ENCODE data around the gene TXN2. TPM values are rescaled to one million over a fixed set of nuclear protein-coding genes. Genes with fewer than 3 reads are reported as not detected.

TXN2 gene
- total RNA-seq, 2 experiments from 2014 or later, result 112 to 113 TPM

DNA sequence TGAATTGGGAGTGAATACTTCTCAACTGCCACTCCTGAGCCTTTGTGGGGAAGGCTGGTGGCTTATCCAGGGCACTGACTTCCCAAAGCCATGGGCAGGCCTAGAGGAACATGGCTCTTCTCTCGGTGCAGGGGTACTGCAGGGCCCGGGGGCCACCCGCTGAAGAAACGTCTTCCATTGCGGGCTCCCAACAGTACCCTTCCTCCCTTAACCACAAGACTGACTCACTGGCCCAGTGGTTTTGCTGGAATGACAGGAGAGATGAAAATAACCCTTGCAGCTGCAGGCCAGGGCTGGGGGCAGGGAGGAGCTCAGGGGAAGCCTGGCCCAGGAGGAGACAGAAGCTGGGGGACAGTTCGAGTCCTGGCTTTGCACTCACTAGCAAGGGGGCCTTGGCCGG lies 13.5 kb downstream of the TXN2 start:
- peaks cover 2% of the 10 kb centered on the region for H3K36me3 Mint-ChIP-seq
- H3K4me1 Mint-ChIP-seq, result peaks cover 24% of the 10 kb centered on the region
- no peaks in the 10 kb centered on the region for H3K27me3 Mint-ChIP-seq
- peak overlapping the region; percentile 78 for H3K27ac Mint-ChIP-seq
- H3K4me3 Mint-ChIP-seq, result no peak overlapping the region
- peak; percentile 17 for DNase-seq
- no peaks in the 10 kb centered on the region for H3K9me3 Mint-ChIP-seq

DNA sequence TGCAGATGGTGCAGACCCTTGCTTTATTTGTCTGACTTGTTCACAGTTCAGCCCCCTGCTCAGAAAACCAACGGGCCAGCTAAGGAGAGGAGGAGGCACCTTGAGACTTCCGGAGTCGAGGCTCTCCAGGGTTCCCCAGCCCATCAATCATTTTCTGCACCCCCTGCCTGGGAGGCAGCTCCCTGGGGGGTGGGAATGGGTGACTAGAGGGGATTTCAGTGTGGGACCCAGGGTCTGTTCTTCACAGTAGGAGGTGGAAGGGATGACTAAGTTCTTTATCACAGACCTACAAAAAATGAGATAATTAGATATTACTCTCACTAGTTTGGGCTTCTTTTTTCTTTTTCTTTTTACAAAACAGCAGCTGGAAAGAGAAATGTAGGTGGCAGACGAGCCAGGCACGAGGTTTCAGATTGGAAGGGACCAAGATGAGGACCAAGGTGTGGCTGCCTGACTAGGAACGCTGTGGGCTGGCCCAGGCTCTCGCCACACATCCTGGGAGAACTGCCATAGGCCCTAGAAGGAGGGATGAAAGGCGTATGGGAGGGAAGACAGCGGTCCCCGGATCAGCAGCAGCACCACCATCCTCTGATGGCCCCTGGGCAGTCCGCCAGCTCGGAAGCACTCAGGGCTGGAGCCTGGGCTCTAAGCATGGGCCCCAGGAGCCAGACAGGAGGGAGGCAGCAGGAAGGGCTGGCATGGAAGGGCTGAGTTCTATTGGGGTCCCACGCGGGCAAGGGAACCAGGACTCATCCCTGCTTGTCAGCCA lies 14.2 kb downstream of the TXN2 start:
- Mint-ChIP-seq H3K4me1 (peaks cover 24% of the 10 kb centered on the region), H3K27me3 (no peaks in the 10 kb centered on the region), H3K36me3 (peaks cover 2% of the 10 kb centered on the region), H3K4me3 (no peak overlapping the region), H3K9me3 (no peaks in the 10 kb centered on the region), H3K27ac (peak overlapping the region; percentile 78)
- no peak for DNase-seq

DNA sequence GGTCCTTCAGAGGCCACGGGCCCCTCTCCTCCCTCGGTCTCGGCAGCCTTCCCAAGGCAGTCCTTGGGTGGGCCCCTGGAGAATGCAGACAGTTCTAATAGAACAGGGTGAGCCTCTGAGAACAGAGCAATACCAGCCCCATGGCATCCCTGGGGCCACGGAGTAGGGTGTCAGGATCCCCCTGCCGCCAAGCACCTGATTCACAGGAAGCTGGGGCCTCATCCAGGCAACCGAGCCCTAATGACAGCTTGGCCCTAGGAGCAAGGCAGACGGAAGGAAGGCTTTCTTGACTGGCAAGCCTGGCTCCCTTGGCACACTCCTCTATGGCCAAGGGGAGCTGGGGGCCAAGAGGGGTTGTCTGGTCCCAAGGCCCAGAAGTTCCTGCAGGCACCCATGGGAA lies 15.2 kb downstream of the TXN2 start:
- Mint-ChIP-seq H3K36me3 (no peaks in the 10 kb centered on the region), H3K27me3 (no peaks in the 10 kb centered on the region), H3K9me3 (no peaks in the 10 kb centered on the region), H3K27ac (peak overlapping the region; percentile 42), H3K4me1 (peaks cover 24% of the 10 kb centered on the region), H3K4me3 (no peak overlapping the region)
- no peak for DNase-seq

DNA sequence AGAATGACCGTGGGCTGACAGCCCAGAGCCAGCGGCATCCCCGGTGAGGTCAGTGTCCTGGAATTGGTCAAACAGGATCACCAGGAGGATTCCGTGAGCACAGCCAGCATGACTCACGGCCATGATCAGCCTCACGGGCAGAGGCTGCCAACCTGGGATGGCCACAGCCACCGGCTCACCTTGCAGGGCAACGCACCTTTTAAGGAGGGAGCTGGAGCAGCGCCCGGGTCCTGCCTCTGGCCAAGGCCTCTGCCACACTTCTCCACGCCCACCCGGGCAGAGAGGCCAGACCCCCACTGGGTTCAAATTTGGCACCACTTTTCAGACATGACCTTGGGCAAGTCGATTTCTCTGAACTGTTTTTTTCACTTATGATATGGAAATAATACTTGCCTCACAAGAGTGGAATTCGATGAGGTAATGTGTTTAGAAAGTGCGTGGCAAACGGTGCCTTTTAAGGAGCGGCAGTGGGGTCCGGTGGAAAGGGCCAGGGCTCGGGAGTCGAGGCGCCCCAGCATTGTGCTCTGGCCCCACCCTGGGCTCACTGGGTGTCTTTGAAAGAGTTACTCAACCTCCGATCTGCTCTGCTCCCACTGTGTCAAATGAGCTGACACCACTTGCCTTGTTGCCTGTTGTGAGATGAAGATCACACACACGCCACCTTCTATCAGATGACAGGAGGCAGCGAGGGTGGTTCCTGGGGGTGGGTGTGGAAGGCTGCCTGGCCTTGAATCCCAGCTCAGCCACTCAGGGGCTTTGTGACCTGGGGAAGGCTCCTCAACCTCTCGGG lies 16.0 kb downstream of the TXN2 start:
- H3K4me3 Mint-ChIP-seq, result no peak overlapping the region
- H3K27ac Mint-ChIP-seq, result no peak overlapping the region
- H3K9me3 Mint-ChIP-seq, result no peaks in the 10 kb centered on the region
- peaks cover 21% of the 10 kb centered on the region for H3K4me1 Mint-ChIP-seq
- H3K36me3 Mint-ChIP-seq, result no peaks in the 10 kb centered on the region
- DNase-seq, result no peak
- H3K27me3 Mint-ChIP-seq, result no peaks in the 10 kb centered on the region

DNA sequence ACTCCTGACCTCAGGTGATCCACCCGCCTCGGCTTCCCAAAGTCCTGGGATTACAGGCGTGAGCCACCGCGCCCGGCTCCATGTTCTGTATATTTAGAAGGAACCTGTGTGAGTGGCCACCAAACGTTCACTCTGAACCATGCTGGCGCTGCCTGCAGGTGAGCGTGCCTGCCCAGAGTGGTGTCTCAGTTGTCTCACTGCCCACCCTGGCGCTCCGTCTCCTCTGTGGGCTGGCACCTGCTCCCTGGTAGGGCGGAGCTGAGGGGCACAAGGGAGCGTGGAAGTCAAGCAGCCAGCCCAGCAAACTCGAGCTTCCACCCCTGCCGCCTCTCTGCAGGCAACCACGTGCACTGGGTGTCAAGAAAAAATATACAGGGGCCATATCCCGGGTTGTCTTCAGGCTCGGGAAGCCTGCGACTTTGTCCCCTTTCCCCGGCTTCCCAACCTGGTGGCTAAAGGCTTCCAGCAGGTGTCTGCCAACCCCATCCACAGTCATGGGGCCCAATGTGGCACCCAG lies 16.7 kb downstream of the TXN2 start:
- DNase-seq, result no peak

DNA sequence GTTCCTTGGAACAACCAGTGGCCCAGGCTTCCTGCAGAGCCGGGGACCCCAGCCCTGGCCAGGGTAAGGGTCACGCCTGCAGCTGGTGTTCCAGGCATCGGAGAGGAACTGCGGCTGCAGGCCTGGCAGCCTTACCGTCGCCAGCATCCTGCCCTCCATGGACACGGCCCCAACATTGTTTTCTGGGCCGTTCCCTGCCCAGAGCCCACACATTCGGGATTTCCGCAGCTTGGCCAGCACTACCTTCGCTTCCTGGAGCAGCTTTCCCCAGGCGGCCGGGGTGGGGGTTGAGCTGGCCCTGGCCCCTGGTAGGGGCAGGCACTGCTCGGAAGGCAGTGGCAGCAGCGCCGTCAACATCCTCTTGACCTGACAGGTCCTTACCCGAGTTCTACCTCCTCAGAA lies 17.7 kb downstream of the TXN2 start:
- H3K4me3 Mint-ChIP-seq, result no peak overlapping the region
- H3K27me3 Mint-ChIP-seq, result no peaks in the 10 kb centered on the region
- no peak overlapping the region for H3K27ac Mint-ChIP-seq
- DNase-seq, result no peak
- H3K4me1 Mint-ChIP-seq, result peaks cover 16% of the 10 kb centered on the region
- no peaks in the 10 kb centered on the region for H3K36me3 Mint-ChIP-seq
- no peaks in the 10 kb centered on the region for H3K9me3 Mint-ChIP-seq

More for the DNA sequence above, 16.7 kb downstream of the TXN2 start:
- Mint-ChIP-seq H3K36me3 (no peaks in the 10 kb centered on the region), H3K4me1 (peaks cover 16% of the 10 kb centered on the region), H3K9me3 (no peaks in the 10 kb centered on the region), H3K4me3 (no peak overlapping the region), H3K27me3 (no peaks in the 10 kb centered on the region), H3K27ac (no peak overlapping the region)

DNA sequence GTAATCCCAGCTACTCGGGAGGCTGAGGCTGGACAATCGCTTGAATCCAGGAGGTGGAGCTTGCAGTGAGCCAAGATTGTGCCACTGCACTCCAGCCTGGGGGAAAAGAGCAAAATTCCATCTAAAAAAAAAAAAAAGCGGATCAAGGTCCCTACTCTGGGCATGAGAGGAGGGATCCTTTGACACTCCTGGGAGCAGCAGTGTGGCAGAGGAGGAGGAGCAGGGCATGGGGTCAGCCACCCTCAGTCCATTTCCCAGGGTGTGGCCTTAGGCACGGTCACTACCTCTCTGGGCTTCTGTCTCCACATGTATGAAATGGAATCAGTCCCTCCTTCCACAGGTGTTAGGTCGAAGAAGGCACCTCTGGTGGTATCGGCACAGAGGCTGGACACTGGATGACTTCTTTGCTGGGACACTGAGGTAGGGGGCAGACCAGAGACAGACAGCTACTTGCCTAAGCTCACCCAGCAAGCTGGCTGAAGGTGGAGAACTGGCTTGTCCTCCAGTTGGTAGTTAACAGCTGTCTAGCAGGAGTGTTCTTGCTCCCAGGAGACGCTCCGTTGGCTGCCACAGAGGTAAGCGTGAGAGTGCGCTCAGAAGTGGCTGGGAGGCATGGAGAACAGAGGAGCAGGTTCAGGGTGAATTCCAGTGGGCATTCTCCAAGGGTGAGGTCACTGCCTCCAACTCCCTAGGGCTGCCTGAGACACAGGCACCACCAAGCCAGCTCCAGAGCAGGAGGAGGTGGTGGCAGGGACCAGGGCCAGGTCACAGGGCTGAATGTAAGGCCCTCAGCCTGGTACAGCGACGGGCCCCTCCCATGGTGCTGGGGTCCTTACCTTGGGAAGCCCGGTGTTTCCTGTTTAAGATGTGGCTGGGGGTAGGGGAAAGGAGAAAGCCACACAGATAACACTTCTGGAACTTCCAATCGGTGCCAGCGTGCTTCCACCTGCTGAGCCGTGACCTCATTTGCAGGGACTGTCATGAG lies 19.5 kb downstream of the TXN2 start:
- no peak for DNase-seq
- Mint-ChIP-seq H3K9me3 (no peaks in the 10 kb centered on the region), H3K4me1 (peaks cover 3% of the 10 kb centered on the region), H3K27ac (no peak overlapping the region), H3K27me3 (no peaks in the 10 kb centered on the region), H3K4me3 (no peak overlapping the region), H3K36me3 (no peaks in the 10 kb centered on the region)

DNA sequence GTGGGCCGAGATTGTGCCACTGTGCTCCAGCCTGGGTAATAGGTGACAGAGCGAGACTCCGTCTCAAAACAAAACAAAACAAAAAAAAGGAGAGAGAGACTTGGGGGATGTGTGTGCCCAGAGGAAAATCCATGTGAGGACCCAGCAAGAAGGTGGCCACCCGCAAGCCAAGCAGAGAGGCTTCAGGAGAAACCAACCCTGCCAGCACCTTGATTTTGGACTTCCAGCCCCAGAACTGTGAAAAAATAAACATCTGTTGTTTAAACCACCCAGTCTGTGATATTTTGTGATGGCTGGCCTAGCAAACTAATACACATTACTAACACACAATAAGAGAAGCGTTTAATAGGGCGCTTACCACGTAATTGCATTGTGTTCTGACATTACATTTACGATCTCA lies 21.2 kb downstream of the TXN2 start:
- Mint-ChIP-seq H3K9me3 (no peaks in the 10 kb centered on the region), H3K36me3 (no peaks in the 10 kb centered on the region)

DNA sequence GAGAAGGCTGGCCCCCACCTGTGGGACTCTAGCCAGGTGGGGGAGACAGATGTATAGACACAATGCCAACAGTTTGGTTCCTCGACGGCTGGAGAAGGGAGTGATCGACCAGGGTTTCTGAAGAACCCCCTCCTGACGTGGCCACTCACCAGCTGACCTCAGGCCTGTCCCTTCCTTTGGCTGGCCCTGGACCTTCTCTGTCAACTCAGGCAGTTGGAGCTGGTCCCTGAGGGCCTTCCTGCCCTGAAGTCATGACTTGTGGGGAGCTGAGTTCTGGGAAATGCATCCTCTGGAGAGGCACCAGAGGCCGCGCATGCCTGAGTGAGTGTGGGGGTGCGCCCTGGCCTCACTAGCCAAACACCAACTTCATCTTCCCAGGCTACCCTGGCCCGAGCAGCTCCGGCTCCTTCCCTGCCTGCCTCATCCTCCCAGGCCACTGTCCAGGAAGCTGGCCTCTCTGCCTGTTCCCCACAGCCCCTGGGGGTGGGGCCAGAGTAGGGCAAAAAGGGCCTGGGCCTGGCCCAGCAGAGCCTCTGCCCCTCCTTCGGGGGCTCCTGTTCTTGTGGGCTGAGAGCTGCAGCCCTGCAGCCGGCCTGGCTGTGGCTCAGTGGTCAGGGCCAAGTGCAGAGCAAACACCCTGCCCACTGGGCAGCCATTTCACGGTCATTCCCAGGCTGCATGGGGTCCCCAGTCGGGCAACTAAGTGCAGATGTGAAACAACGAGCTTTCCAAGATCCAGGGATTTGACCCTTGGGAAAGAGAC lies 23.6 kb downstream of the TXN2 start:
- DNase-seq, result no peak
- no peaks in the 10 kb centered on the region for H3K27me3 Mint-ChIP-seq
- H3K4me3 Mint-ChIP-seq, result no peak overlapping the region
- peaks cover 18% of the 10 kb centered on the region for H3K4me1 Mint-ChIP-seq
- peaks cover 2% of the 10 kb centered on the region for H3K36me3 Mint-ChIP-seq
- H3K27ac Mint-ChIP-seq, result no peak overlapping the region
- H3K9me3 Mint-ChIP-seq, result no peaks in the 10 kb centered on the region

More for the DNA sequence above, 21.2 kb downstream of the TXN2 start:
- DNase-seq, result no peak
- no peak overlapping the region for H3K27ac Mint-ChIP-seq
- H3K4me1 Mint-ChIP-seq, result peaks cover 10% of the 10 kb centered on the region
- no peaks in the 10 kb centered on the region for H3K27me3 Mint-ChIP-seq
- no peak overlapping the region for H3K4me3 Mint-ChIP-seq

DNA sequence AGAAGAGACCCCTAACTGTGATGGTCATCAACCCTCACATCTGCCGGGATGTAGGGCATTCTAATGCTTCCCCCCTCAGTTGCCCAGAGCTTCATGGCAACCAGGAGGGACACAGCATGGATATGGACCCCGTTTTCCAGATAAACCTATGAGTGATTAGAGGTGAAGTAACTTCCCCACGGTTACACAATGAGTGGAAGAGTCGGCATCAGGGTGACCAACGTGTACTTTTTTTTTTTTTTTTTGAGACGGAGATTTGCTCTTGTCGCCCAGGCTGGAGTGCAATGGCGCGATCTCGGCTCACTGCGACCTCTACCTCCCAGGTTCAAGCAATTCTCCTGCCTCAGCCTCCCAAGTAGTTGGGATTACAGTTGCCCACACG lies 25.0 kb downstream of the TXN2 start:
- H3K4me1 Mint-ChIP-seq, result peaks cover 32% of the 10 kb centered on the region
- H3K36me3 Mint-ChIP-seq, result peaks cover 2% of the 10 kb centered on the region
- no peak overlapping the region for H3K27ac Mint-ChIP-seq
- H3K9me3 Mint-ChIP-seq, result no peaks in the 10 kb centered on the region
- no peak overlapping the region for H3K4me3 Mint-ChIP-seq
- no peaks in the 10 kb centered on the region for H3K27me3 Mint-ChIP-seq
- DNase-seq, result no peak

DNA sequence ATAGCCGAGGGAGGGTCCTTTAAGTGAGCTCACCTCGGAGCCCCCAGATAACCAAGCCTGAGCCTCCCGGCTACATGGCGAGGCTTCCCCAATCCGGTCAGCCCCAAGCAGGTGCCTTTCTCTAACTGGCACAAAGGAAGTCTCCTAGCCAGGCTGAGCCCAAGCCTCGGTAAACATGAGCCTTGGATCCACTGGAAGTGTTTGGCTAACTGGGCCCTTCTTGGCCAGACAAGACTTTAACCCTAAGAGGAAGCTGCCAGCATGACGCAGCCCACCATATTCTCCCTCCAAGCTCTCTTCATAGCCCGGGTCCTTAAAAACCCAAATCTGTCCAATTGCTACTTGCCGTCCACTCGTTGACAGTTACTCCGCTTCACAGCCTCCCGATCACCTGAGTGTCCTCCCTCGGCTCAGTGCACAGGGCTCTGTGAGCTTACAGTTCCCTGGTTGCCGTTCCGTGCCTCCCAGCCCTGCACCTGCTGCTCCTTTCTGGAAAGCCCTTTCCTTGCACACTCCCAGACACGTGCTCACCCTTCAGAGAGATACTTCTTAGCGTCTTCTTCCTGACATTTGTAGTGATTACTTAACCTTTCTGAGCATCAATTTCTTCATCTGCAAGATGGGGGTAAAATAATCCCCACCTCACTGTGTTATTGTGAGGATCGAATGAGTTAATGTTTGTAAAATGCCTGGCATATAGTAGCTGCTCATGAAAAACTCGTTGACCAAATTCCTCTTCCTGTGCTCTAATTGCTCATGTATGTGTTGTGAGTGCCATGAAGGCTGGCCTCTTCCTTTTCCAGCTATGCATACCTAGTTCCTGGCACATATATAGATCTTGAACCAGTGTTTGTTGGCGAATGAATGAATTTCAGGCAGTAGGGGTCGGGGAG lies 25.6 kb downstream of the TXN2 start:
- H3K4me1 Mint-ChIP-seq, result peaks cover 38% of the 10 kb centered on the region
- H3K4me3 Mint-ChIP-seq, result peak overlapping the region; percentile 54
- no peaks in the 10 kb centered on the region for H3K9me3 Mint-ChIP-seq
- peaks cover 2% of the 10 kb centered on the region for H3K36me3 Mint-ChIP-seq
- DNase-seq, result no peak
- no peaks in the 10 kb centered on the region for H3K27me3 Mint-ChIP-seq
- peak overlapping the region; percentile 51 for H3K27ac Mint-ChIP-seq

DNA sequence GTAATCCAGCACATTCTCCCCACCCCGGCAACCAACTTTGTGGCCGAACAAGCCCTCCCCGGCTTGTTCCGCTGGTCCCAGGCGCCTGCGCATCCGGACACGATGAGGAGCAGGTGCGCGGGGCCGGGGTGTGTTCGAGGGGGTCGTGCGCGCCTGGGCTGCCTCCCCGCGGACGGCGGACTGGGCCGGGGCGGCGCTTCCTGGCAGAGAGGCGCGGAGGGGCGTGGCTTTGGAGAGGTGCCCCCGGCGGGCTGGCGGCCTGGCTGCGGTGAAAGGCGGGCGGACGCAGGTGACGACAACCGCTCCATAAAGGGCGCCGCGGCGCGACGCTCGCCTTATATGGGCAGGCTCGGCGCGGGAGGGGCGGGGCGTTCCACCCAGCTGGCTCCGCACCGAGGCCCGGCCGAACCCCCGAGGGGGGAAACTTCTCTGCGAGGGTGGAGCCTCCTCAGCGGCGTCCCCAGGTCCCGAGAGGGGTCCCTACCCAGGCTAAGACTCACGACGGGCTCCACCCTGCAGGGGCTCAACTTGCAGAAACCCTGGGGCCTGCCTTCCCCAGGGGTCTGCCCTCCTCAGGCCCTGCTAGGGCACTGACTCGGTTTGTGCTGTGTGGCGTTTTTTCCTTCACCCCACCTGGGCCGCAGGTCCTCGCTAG lies 26.4 kb downstream of the TXN2 start:
- Mint-ChIP-seq H3K4me1 (peaks cover 38% of the 10 kb centered on the region), H3K36me3 (peaks cover 2% of the 10 kb centered on the region), H3K27ac (peak overlapping the region; percentile 91), H3K27me3 (no peaks in the 10 kb centered on the region), H3K9me3 (no peaks in the 10 kb centered on the region), H3K4me3 (peak overlapping the region; percentile 82)
- DNase-seq, result peak; percentile 99

DNA sequence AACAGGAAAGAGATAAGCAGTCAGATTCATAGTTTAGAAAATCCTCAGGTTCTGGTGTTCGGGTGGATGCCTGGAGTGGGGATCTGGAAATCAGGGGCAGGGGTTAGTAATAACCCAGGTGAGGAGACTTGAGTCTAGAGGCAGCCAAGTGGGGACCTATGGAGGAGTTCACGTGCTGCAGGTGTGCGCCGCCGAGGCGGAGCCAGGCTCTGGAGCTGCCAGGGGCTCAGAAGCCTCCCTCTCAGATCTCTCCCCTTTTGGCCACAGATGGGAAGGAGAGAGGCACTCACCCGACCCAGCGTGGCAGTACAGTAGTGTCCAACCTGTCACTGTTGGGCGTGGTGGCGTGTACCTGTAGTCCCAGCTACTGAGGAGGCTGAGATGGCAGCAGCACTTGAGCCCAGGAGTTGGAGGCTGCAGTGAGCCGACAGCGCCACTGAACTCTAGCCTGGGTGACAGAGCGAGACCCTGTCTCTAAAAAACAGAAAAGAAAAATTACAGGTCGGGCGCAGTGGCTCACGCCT lies 27.5 kb downstream of the TXN2 start:
- Mint-ChIP-seq H3K36me3 (peaks cover 2% of the 10 kb centered on the region), H3K27ac (peak overlapping the region; percentile 91), H3K4me1 (peaks cover 38% of the 10 kb centered on the region), H3K4me3 (peak overlapping the region; percentile 82), H3K27me3 (no peaks in the 10 kb centered on the region), H3K9me3 (no peaks in the 10 kb centered on the region)
- DNase-seq, result no peak
